Measurements from ENCODE around the gene PIP5K1A. TPM values are rescaled to one million over a fixed set of nuclear protein-coding genes. Genes with fewer than 3 reads are reported as not detected.

The PIP5K1A gene
- total and polyA plus RNA-seq, 9 of the 15 experiments (the other 6 are each of a cell fraction or from before 2014, with no cell fraction given): 1.9 to 42.4 (median 18.8) TPM

DNA sequence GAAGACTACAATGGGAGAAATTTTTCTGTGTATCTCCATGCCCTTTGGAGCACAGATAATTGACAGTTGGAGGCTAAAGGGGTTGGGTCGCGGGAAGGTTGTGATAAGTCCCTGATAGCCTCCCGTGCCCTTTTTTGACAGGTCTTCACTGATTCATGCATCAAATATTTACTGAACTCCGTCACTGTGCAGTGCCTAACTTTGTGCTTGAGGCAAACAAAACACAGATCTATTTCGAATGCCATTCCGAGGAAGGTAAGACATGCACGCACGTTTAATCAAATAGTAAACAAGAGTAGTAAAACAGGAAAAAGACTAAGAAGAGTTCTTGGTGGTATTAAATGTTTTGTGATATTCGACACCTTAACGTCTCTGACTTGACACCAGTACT lies 494 bp upstream of the PIP5K1A start (continued):
- TF ChIP-seq, protein P1, sequence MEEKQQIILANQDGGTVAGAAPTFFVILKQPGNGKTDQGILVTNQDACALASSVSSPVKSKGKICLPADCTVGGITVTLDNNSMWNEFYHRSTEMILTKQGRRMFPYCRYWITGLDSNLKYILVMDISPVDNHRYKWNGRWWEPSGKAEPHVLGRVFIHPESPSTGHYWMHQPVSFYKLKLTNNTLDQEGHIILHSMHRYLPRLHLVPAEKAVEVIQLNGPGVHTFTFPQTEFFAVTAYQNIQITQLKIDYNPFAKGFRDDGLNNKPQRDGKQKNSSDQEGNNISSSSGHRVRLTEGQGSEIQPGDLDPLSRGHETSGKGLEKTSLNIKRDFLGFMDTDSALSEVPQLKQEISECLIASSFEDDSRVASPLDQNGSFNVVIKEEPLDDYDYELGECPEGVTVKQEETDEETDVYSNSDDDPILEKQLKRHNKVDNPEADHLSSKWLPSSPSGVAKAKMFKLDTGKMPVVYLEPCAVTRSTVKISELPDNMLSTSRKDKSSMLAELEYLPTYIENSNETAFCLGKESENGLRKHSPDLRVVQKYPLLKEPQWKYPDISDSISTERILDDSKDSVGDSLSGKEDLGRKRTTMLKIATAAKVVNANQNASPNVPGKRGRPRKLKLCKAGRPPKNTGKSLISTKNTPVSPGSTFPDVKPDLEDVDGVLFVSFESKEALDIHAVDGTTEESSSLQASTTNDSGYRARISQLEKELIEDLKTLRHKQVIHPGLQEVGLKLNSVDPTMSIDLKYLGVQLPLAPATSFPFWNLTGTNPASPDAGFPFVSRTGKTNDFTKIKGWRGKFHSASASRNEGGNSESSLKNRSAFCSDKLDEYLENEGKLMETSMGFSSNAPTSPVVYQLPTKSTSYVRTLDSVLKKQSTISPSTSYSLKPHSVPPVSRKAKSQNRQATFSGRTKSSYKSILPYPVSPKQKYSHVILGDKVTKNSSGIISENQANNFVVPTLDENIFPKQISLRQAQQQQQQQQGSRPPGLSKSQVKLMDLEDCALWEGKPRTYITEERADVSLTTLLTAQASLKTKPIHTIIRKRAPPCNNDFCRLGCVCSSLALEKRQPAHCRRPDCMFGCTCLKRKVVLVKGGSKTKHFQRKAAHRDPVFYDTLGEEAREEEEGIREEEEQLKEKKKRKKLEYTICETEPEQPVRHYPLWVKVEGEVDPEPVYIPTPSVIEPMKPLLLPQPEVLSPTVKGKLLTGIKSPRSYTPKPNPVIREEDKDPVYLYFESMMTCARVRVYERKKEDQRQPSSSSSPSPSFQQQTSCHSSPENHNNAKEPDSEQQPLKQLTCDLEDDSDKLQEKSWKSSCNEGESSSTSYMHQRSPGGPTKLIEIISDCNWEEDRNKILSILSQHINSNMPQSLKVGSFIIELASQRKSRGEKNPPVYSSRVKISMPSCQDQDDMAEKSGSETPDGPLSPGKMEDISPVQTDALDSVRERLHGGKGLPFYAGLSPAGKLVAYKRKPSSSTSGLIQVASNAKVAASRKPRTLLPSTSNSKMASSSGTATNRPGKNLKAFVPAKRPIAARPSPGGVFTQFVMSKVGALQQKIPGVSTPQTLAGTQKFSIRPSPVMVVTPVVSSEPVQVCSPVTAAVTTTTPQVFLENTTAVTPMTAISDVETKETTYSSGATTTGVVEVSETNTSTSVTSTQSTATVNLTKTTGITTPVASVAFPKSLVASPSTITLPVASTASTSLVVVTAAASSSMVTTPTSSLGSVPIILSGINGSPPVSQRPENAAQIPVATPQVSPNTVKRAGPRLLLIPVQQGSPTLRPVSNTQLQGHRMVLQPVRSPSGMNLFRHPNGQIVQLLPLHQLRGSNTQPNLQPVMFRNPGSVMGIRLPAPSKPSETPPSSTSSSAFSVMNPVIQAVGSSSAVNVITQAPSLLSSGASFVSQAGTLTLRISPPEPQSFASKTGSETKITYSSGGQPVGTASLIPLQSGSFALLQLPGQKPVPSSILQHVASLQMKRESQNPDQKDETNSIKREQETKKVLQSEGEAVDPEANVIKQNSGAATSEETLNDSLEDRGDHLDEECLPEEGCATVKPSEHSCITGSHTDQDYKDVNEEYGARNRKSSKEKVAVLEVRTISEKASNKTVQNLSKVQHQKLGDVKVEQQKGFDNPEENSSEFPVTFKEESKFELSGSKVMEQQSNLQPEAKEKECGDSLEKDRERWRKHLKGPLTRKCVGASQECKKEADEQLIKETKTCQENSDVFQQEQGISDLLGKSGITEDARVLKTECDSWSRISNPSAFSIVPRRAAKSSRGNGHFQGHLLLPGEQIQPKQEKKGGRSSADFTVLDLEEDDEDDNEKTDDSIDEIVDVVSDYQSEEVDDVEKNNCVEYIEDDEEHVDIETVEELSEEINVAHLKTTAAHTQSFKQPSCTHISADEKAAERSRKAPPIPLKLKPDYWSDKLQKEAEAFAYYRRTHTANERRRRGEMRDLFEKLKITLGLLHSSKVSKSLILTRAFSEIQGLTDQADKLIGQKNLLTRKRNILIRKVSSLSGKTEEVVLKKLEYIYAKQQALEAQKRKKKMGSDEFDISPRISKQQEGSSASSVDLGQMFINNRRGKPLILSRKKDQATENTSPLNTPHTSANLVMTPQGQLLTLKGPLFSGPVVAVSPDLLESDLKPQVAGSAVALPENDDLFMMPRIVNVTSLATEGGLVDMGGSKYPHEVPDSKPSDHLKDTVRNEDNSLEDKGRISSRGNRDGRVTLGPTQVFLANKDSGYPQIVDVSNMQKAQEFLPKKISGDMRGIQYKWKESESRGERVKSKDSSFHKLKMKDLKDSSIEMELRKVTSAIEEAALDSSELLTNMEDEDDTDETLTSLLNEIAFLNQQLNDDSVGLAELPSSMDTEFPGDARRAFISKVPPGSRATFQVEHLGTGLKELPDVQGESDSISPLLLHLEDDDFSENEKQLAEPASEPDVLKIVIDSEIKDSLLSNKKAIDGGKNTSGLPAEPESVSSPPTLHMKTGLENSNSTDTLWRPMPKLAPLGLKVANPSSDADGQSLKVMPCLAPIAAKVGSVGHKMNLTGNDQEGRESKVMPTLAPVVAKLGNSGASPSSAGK (IDR thresholded peaks at IDR 0.05): no peak
- TF ChIP-seq MTA3 (IDR thresholded peaks at IDR 0.05; ENCODE audit: borderline replicate concordance) (no peak), EHMT2 (IDR thresholded peaks at IDR 0.05) (no peak), E2F3 (CRISPR knock-in tag; IDR thresholded peaks at IDR 0.05) (no peak), ZNF12 (CRISPR knock-in tag; IDR thresholded peaks at IDR 0.05) (no peak), ZKSCAN8 (CRISPR knock-in tag; IDR thresholded peaks at IDR 0.05) (no peak), CBFA2T2 (conservative IDR thresholded peaks at IDR 0.05) (no peak), ZNF316 (IDR thresholded peaks at IDR 0.05) (no peak), ZNF3 (CRISPR knock-in tag; IDR thresholded peaks at IDR 0.05) (no peak), TSC22D4 (tag; IDR thresholded peaks at IDR 0.05) (no peak), JUND (IDR thresholded peaks at IDR 0.05; ENCODE audit: borderline replicate concordance, low read depth, low read length) (peak; percentile 40; the same call in 1 of the 2 replicates), JUND (tag; IDR thresholded peaks at IDR 0.05; ENCODE audit: borderline replicate concordance, low read depth, low read length) (no peak; the same call in 2 of the 3 replicates), FOSL1 (tag; conservative IDR thresholded peaks at IDR 0.05) (peak; percentile 35; the same call in 1 of the 2 replicates)
- TF ChIP-seq, protein P2, sequence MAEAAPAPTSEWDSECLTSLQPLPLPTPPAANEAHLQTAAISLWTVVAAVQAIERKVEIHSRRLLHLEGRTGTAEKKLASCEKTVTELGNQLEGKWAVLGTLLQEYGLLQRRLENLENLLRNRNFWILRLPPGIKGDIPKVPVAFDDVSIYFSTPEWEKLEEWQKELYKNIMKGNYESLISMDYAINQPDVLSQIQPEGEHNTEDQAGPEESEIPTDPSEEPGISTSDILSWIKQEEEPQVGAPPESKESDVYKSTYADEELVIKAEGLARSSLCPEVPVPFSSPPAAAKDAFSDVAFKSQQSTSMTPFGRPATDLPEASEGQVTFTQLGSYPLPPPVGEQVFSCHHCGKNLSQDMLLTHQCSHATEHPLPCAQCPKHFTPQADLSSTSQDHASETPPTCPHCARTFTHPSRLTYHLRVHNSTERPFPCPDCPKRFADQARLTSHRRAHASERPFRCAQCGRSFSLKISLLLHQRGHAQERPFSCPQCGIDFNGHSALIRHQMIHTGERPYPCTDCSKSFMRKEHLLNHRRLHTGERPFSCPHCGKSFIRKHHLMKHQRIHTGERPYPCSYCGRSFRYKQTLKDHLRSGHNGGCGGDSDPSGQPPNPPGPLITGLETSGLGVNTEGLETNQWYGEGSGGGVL (CRISPR knock-in tag; IDR thresholded peaks at IDR 0.05): no peak
- TF ChIP-seq, protein P3, sequence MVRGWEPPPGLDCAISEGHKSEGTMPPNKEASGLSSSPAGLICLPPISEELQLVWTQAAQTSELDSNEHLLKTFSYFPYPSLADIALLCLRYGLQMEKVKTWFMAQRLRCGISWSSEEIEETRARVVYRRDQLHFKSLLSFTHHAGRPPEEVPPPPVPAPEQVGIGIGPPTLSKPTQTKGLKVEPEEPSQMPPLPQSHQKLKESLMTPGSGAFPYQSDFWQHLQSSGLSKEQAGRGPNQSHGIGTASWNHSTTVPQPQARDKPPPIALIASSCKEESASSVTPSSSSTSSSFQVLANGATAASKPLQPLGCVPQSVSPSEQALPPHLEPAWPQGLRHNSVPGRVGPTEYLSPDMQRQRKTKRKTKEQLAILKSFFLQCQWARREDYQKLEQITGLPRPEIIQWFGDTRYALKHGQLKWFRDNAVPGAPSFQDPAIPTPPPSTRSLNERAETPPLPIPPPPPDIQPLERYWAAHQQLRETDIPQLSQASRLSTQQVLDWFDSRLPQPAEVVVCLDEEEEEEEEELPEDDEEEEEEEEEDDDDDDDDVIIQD (CRISPR knock-in tag; IDR thresholded peaks at IDR 0.05): no peak

Measured in K562 (cell line).